Measurements from ENCODE around the gene CDH3.

DNA sequence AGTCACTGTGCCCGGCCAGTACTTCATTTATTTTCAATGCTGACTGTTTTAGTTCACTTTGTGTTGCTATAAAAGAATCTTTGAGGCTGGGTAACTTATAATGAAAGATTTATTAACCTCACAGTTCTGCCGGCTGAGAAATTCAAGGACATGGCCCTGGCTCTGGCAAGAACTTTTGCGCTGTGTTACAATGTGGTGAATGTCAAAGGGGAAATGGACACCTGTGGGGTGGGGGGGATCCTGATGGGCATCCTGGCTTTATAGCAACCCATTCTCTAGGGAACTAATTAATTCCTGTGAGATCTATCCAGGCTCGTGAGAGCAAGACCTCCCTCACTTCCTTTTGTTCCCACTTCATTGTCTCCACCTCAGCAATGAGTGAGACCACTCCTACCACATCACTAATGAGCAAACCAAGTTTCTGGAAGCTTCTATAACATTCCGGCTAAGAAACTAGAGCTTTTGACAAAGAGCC is 17.1 kb upstream of the CDH3 start:
- TF ChIP-seq, protein P1, sequence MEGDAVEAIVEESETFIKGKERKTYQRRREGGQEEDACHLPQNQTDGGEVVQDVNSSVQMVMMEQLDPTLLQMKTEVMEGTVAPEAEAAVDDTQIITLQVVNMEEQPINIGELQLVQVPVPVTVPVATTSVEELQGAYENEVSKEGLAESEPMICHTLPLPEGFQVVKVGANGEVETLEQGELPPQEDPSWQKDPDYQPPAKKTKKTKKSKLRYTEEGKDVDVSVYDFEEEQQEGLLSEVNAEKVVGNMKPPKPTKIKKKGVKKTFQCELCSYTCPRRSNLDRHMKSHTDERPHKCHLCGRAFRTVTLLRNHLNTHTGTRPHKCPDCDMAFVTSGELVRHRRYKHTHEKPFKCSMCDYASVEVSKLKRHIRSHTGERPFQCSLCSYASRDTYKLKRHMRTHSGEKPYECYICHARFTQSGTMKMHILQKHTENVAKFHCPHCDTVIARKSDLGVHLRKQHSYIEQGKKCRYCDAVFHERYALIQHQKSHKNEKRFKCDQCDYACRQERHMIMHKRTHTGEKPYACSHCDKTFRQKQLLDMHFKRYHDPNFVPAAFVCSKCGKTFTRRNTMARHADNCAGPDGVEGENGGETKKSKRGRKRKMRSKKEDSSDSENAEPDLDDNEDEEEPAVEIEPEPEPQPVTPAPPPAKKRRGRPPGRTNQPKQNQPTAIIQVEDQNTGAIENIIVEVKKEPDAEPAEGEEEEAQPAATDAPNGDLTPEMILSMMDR (conservative IDR thresholded peaks at IDR 0.05 in 1 of 2, IDR thresholded peaks at IDR 0.05 in 1 of 2; ENCODE audit: low read depth in 1 of 2, low read length in 2 of 2) = no peak
- TF ChIP-seq EZH2 (IDR thresholded peaks at IDR 0.05; ENCODE audit: low read length, missing control alignments) = no peak
